Activated CD4-positive, CD25-positive, alpha-beta regulatory T cell treated with anti-CD3 and anti-CD28 coated beads, Interleukin-2, amount 50 U/mL, for 16 hours (primary cell): ENCODE data around the gene SLC30A1.
"Not testable (repeated sequence)": the region's sequence is repeated elsewhere in the genome, so short reads cannot be mapped to it uniquely, and the experiment has no call there.

Experiments used
- DNase-seq: peaks from one replicate; pipeline ENCODE4 v3.0.0-alpha.2; 2020; ENCODE audit warnings: low read depth, low spot score

The SLC30A1 gene, protein sequence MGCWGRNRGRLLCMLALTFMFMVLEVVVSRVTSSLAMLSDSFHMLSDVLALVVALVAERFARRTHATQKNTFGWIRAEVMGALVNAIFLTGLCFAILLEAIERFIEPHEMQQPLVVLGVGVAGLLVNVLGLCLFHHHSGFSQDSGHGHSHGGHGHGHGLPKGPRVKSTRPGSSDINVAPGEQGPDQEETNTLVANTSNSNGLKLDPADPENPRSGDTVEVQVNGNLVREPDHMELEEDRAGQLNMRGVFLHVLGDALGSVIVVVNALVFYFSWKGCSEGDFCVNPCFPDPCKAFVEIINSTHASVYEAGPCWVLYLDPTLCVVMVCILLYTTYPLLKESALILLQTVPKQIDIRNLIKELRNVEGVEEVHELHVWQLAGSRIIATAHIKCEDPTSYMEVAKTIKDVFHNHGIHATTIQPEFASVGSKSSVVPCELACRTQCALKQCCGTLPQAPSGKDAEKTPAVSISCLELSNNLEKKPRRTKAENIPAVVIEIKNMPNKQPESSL

GRCh38 chr1:211578640-211579439, at the start of gene SLC30A1:
TSS of gene SLC30A1 (minus strand) at chr1:211579161. CDS start at chr1:211578612, 549 bp downstream.
- DNase-seq = peak; percentile 99

DNA sequence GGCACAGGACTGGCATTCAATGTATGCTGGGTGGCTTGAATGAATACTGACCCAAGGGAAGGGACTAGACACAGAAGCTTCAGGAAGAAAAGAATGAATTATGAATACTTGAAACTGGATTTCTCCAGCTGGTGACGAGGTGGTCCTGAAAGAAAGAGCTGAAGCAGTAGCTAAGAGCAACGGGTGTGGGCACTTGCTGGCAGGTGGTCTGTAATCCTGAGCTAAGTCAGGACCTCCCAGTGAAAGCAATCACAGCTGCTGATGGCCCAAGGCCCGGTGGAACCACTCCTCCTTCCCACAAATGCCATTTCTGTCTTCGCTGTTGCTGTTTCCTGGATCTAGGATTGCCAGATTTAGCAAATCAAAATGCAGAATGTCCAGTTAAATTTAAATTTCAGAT, 49.5 kb upstream of the SLC30A1 start:
- no peak for DNase-seq

- no peak for DNase-seq
Observed at GRCh38 chr1:211627259-211627658, 48.3 kb upstream of the SLC30A1 start.

- not testable (repeated sequence) for DNase-seq
Observed at GRCh38 chr1:211625866-211626265, 46.9 kb upstream of the SLC30A1 start.

DNA sequence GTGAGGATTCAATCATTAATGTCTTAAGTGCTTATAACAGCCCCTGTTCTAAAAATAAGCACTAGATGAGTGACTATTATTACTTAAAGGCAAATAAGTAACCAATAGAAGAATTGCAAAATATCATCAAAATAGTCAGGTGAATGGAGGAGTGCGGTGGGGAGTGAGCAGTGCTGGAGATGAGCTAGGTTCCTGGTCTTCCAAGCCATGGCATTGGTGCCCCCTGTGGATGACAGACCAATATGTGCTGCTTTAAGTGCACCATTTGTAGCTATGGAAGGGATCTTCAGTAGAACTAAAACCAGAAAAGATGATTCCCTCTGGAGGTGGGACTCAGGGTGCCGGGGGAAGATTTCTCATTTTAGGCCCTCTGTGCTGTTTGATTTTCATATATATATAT, 46.1 kb upstream of the SLC30A1 start:
- DNase-seq = no peak

GRCh38 chr1:211623515-211623914, 44.6 kb upstream of the SLC30A1 start:
- no peak for DNase-seq

- DNase-seq = no peak
Observed at GRCh38 chr1:211621447-211622198, 42.7 kb upstream of the SLC30A1 start.

DNA sequence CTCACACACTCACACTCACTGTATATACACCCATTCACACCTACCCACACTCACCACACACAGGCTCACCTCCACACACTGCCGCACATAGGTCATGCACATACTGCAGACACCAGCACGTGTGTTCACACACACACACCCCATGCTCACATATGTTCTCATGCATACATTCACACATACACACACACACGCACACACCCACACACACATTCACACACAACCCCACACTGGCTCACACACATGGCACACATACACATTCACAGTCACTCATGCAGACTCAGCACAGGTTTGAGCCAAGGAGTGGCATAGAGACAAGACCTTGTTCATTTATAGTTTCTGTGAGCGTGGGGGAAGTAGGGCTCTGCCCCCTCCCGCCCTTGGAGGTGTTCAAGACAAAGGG, 41.1 kb upstream of the SLC30A1 start:
- DNase-seq = no peak

- no peak for DNase-seq
Observed at GRCh38 chr1:211619033-211619996, 40.4 kb upstream of the SLC30A1 start.

DNA sequence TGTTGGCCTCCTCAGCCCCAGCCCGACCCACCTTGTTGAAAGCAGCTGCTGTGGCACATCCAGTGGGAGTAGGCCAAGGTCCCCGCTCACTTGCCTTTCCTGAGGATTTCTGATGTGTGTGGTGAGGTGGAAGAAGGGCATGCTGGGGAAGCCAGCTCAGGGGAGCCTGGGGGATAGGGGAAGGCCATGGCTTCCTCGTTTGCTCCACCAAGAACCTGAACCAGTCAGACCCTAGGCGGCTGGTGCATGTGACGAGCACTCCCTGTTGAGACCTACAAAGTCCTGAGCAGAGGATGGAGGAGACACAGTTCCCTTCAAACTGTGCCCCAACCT, 38.0 kb upstream of the SLC30A1 start:
- no peak for DNase-seq

- no peak for DNase-seq
Observed at GRCh38 chr1:211616231-211616964, 37.4 kb upstream of the SLC30A1 start.

DNA sequence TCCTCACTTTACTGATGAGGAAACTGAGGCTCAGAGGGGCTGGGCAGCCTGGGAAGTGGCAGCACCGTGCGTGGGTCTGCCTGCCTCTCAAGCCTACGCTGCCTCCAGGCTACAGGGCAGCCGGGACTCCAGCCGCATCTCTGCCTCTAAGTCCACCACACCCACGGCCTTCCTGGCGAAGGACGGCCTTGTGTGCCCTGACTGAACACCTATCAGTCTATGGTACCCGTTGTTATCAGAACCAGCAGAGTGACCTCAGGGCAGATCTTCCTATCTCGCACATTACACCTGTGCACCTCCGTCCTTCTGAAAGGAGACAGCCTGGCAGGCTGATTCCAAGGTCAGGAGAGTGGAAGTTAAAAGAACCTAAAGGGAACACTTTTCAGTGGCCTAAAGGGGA, 35.7 kb upstream of the SLC30A1 start:
- DNase-seq = no peak

DNA sequence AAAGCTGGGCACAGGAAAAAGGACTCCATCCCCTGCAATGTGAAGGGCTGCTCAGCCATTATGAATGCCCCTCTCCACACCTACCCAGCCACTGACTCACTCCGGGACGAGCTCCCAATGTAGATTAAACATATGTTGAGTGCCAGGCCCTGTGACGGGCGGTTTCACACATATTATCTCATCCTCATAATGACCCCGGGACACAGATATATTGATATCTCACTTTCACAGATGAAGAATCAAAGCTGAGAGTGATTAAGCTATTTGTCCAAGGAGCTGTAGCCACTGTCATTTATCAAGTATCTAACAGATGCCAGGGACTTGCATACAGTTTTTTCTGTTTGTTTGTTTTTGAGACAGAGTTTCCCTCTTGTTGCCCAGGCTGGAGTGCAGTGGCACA, 35.0 kb upstream of the SLC30A1 start:
- no peak for DNase-seq

DNA sequence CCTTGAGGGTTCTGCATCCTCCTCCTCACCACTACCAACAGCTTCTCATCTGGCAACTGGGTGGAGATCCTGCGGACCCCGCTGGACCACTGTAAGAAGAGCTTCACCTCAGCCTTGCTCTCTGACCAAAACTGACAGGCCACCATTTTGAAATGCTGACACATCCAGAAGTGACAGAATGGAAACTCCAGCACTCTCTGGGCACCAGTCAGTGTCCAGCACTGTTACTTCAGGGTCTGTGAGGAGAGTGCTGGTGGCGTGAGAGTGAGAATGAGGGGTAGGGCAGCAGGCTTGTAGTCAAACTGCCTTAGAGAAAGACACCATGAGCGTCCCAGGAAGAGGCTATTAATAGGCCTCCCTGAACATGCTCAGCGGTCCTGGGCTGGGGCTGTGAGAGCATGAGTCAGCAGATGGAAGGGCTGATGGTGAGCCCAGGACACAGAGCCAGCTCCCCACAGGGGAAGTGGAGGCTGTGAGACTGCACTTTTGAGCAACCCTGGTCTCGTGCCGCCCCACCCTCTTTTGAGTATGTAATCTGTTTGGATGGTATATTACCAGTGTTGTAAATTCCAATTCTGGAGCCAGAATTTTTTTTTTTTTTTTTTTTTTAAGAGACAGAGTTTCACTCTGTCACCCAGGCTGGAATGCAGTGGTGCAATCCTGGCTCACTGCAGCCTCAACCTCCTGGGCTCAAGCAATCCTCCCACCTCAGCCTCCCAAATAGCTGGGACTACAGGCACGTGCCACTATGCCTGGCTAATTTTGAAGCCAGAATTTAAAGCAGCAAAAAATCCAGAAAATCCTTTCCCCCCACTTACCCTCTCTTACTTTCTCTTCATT, 34.4 kb upstream of the SLC30A1 start:
- no peak for DNase-seq

DNA sequence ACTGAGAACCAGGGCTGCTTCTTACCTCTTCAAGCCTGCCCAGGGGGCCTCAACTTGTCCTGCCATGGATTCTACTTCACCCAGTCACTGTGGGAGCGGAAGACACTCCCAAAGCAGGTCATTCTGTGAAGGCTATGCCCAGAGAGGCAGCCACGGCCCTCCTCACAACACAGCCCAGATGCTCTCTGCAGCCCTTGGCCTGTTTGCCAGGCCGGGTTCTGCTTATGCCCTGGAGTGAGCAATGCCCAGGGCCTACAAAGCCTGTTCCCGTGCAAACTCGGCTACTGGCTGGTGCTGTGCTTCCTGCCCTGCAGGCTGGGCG, 33.8 kb upstream of the SLC30A1 start:
- DNase-seq = no peak

DNA sequence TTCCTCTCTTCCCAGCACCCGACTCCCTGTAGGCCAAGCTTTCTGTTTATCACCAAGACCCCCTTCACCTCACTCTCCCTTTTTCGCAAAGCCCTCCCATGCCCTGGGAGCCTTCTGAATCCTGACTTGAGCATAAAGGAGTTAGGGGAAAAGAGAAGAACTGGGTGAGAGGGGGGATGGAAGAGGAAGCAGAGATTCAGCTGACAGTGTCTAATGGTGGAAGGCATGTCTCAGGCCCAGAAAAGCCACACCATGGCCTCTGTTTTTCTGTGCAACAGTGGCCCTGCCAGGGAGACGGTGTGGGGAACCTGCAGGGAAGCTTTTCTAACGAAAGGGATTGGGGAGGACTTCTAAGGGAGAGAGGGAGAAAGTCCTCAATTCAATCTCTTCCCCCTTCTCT, 32.9 kb upstream of the SLC30A1 start:
- no peak for DNase-seq

- DNase-seq = no peak
Observed at GRCh38 chr1:211610779-211611556, 32.0 kb upstream of the SLC30A1 start.

GRCh38 chr1:211609120-211610024, 30.4 kb upstream of the SLC30A1 start:
- DNase-seq = no peak
